ENCODE measurements around the gene ZNF189.

Gene ZNF189

GRCh38 chr9:101398068-101398929, at the start of gene ZNF189, which contains the start of gene MRPL50:
ZNF189 (plus strand) TSS chr9:101398851; CDS start chr9:101399157, 306 bp downstream.
MRPL50 (minus strand) TSS chr9:101398618; CDS start chr9:101398592, 26 bp downstream.
- peak within 1 kb of the TSS; percentile 94 for H3K4me3 ChIP-seq (replicated peaks; ENCODE audit: low read depth, low read length)
- no peak for TF ChIP-seq CTCF (IDR thresholded peaks at IDR 0.05; ENCODE audit: low read depth, low read length, missing control alignments)

GRCh38 chr9:101350285-101350684, 48.4 kb upstream of the ZNF189 start:
- no peak for DNase-seq (ENCODE audit: extremely low read depth, low read depth)
- TF ChIP-seq CTCF (IDR thresholded peaks at IDR 0.05; ENCODE audit: low read depth, low read length, missing control alignments), result no peak
- no peak overlapping the region for H3K4me3 ChIP-seq (replicated peaks; ENCODE audit: low read depth, low read length)

More at GRCh38 chr9:101398068-101398929, at the start of gene ZNF189, which contains the start of gene MRPL50:
- DNase-seq (ENCODE audit: extremely low read depth, low read depth), result peak; percentile 98

GRCh38 chr9:101352892-101353463, 45.7 kb upstream of the ZNF189 start:
- no peak overlapping the region for H3K4me3 ChIP-seq (replicated peaks; ENCODE audit: low read depth, low read length)
- no peak for DNase-seq (ENCODE audit: extremely low read depth, low read depth)
- no peak for TF ChIP-seq CTCF (IDR thresholded peaks at IDR 0.05; ENCODE audit: low read depth, low read length, missing control alignments)

- H3K4me3 ChIP-seq (replicated peaks; ENCODE audit: low read depth, low read length), result no peak overlapping the region
- DNase-seq (ENCODE audit: extremely low read depth, low read depth), result no peak
- TF ChIP-seq CTCF (IDR thresholded peaks at IDR 0.05; ENCODE audit: low read depth, low read length, missing control alignments), result no peak
These were observed 45.0 kb upstream of the ZNF189 start for GRCh38 chr9:101353683-101354082.

- H3K4me3 ChIP-seq (replicated peaks; ENCODE audit: low read depth, low read length), result no peak overlapping the region
- DNase-seq (ENCODE audit: extremely low read depth, low read depth), result no peak
- TF ChIP-seq CTCF (IDR thresholded peaks at IDR 0.05; ENCODE audit: low read depth, low read length, missing control alignments), result no peak
These were observed 44.4 kb upstream of the ZNF189 start for GRCh38 chr9:101354143-101354764.

GRCh38 chr9:101354765-101355708, 43.6 kb upstream of the ZNF189 start:
- no peak for DNase-seq (ENCODE audit: extremely low read depth, low read depth)
- TF ChIP-seq CTCF (IDR thresholded peaks at IDR 0.05; ENCODE audit: low read depth, low read length, missing control alignments), result no peak
- H3K4me3 ChIP-seq (replicated peaks; ENCODE audit: low read depth, low read length), result no peak overlapping the region
